Measurements from ENCODE around the gene LAIR2. TPM values are rescaled to one million over a fixed set of nuclear protein-coding genes. Genes with fewer than 3 reads are reported as not detected.

LAIR2 gene
- total and polyA plus RNA-seq, 2 experiments from 2014 or later = not detected

GRCh38 chr19:54484451-54484850 is 18.2 kb upstream of the LAIR2 start:
- Histone ChIP-seq H3K9me3 (ENCODE audit: low read depth) (no peaks in the 10 kb centered on the region), H3K4me2 (no peak overlapping the region), H3K79me2 (no peaks in the 10 kb centered on the region), H3K4me3 (no peak overlapping the region), H3K4me1 (ENCODE audit: insufficient read depth) (no peaks in the 10 kb centered on the region), H3K36me3 (replicated peaks; ENCODE audit: insufficient read depth, low read depth) (no peaks in the 10 kb centered on the region), H3K27me3 (no peaks in the 10 kb centered on the region), H2AFZ (no peak overlapping the region), H4K20me1 (ENCODE audit: insufficient read depth, poor library complexity, severe bottlenecking) (no peaks in the 10 kb centered on the region), H3K9me2 (replicated peaks; ENCODE audit: insufficient read depth) (no peaks in the 10 kb centered on the region), H3K27ac (no peak overlapping the region)
- DNase-seq (ENCODE audit: low spot score) = no peak
- TF ChIP-seq EZH2phosphoT487 (IDR thresholded peaks at IDR 0.05; ENCODE audit: low read depth, severe bottlenecking, unreplicated experiment) (no peak), CTCF (IDR thresholded peaks at IDR 0.05; ENCODE audit: poor library complexity) (no peak), EZH2 (IDR thresholded peaks at IDR 0.05; ENCODE audit: borderline replicate concordance) (no peak)
- 80% methylated on average over 10 of the region's 10 CpGs for WGBS (ENCODE audit: low lambda C conversion rate, missing lambda C conversion rate)

- no peaks in the 10 kb centered on the region for H3K4me1 ChIP-seq (ENCODE audit: insufficient read depth)
- no peaks in the 10 kb centered on the region for H3K9me3 ChIP-seq (ENCODE audit: low read depth)
- no peak for DNase-seq (ENCODE audit: low spot score)
- no peak overlapping the region for H3K4me2 ChIP-seq
- TF ChIP-seq EZH2phosphoT487 (IDR thresholded peaks at IDR 0.05; ENCODE audit: low read depth, severe bottlenecking, unreplicated experiment) = no peak
- no peak for TF ChIP-seq CTCF (IDR thresholded peaks at IDR 0.05; ENCODE audit: poor library complexity)
- TF ChIP-seq EZH2 (IDR thresholded peaks at IDR 0.05; ENCODE audit: borderline replicate concordance) = no peak
- no peak overlapping the region for H3K4me3 ChIP-seq
- no peaks in the 10 kb centered on the region for H3K36me3 ChIP-seq (replicated peaks; ENCODE audit: insufficient read depth, low read depth)
- no peaks in the 10 kb centered on the region for H4K20me1 ChIP-seq (ENCODE audit: insufficient read depth, poor library complexity, severe bottlenecking)
- no peaks in the 10 kb centered on the region for H3K9me2 ChIP-seq (replicated peaks; ENCODE audit: insufficient read depth)
- H3K27me3 ChIP-seq = no peaks in the 10 kb centered on the region
- WGBS (ENCODE audit: low lambda C conversion rate, missing lambda C conversion rate) = 92% methylated on average over 5 of the region's 5 CpGs
- H3K27ac ChIP-seq = no peak overlapping the region
- no peaks in the 10 kb centered on the region for H3K79me2 ChIP-seq
- no peak overlapping the region for H2AFZ ChIP-seq
Measured at GRCh38 chr19:54485851-54486250, 16.8 kb upstream of the LAIR2 start.

GRCh38 chr19:54489341-54489740 is 13.3 kb upstream of the LAIR2 start:
- Histone ChIP-seq H3K9me2 (replicated peaks; ENCODE audit: insufficient read depth) (no peaks in the 10 kb centered on the region), H3K79me2 (no peaks in the 10 kb centered on the region), H2AFZ (no peak overlapping the region), H3K27ac (no peak overlapping the region), H3K9me3 (ENCODE audit: low read depth) (no peaks in the 10 kb centered on the region), H3K36me3 (replicated peaks; ENCODE audit: insufficient read depth, low read depth) (no peaks in the 10 kb centered on the region), H3K4me2 (no peak overlapping the region), H3K4me3 (no peak overlapping the region), H3K27me3 (no peaks in the 10 kb centered on the region), H3K4me1 (ENCODE audit: insufficient read depth) (no peaks in the 10 kb centered on the region), H4K20me1 (ENCODE audit: insufficient read depth, poor library complexity, severe bottlenecking) (no peaks in the 10 kb centered on the region)
- 74% methylated on average over 7 of the region's 7 CpGs for WGBS (ENCODE audit: low lambda C conversion rate, missing lambda C conversion rate)
- no peak for DNase-seq (ENCODE audit: low spot score)
- no peak for TF ChIP-seq CTCF (IDR thresholded peaks at IDR 0.05; ENCODE audit: poor library complexity)
- no peak for TF ChIP-seq EZH2phosphoT487 (IDR thresholded peaks at IDR 0.05; ENCODE audit: low read depth, severe bottlenecking, unreplicated experiment)
- TF ChIP-seq EZH2 (IDR thresholded peaks at IDR 0.05; ENCODE audit: borderline replicate concordance) = no peak

GRCh38 chr19:54489766-54490165 is 12.9 kb upstream of the LAIR2 start:
- H3K4me1 ChIP-seq (ENCODE audit: insufficient read depth) = no peaks in the 10 kb centered on the region
- H3K4me3 ChIP-seq = no peak overlapping the region
- 81% methylated on average over 9 of the region's 9 CpGs for WGBS (ENCODE audit: low lambda C conversion rate, missing lambda C conversion rate)
- H3K27me3 ChIP-seq = no peaks in the 10 kb centered on the region
- H3K9me2 ChIP-seq (replicated peaks; ENCODE audit: insufficient read depth) = no peaks in the 10 kb centered on the region
- H3K4me2 ChIP-seq = no peak overlapping the region
- no peaks in the 10 kb centered on the region for H3K36me3 ChIP-seq (replicated peaks; ENCODE audit: insufficient read depth, low read depth)
- no peaks in the 10 kb centered on the region for H3K79me2 ChIP-seq
- H2AFZ ChIP-seq = no peak overlapping the region
- DNase-seq (ENCODE audit: low spot score) = no peak
- H3K9me3 ChIP-seq (ENCODE audit: low read depth) = no peaks in the 10 kb centered on the region
- TF ChIP-seq CTCF (IDR thresholded peaks at IDR 0.05; ENCODE audit: poor library complexity) (no peak), EZH2 (IDR thresholded peaks at IDR 0.05; ENCODE audit: borderline replicate concordance) (no peak)
- no peak overlapping the region for H3K27ac ChIP-seq
- H4K20me1 ChIP-seq (ENCODE audit: insufficient read depth, poor library complexity, severe bottlenecking) = no peaks in the 10 kb centered on the region

Data from hepatocyte (in vitro differentiated cells).